Sigmoid colon (tissue), 4 donors: ENCODE data around the gene UCN.

Source experiments
- CTCF ChIP-seq, 4 experiments: fragments of 450-650 bp in 3 of 4; fragments of 200-600 bp in 1 of 4; IDR thresholded peaks; one replicate each; pipeline ENCODE4 v1.5.1; 2016 to 2019; ENCODE audit warnings: antibody characterized with exemption in 4 of 4, mild to moderate bottlenecking in 3 of 4, moderate library complexity in 2 of 4
- POLR2AphosphoS5 ChIP-seq, 4 donors: sonication (generic); formaldehyde crosslinking; IDR thresholded peaks; one replicate each; pipeline ENCODE4 v1.6.1; 2017; ENCODE audit warnings: antibody characterized with exemption in 4 of 4

DNA sequence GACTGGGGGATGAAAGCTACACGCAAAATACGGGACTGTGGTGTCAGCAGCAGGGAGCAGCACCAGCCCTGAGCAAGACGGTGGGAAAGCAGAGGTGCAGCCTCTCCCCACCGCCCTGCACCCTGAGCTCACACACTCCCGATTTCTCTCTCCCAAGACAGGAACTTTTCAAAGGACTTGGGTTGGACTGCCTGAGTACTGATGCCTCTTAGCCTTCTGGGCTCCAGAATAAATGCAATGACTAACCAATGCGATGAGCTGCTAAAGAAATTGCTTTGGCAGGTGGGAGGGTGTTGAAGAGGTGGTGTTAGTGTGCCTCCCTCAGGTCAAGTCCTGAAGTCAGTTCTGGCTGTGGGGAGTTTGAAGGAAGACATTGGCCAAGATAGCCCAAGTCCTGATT, 16.4 kb downstream of the UCN start:
- TF ChIP-seq POLR2AphosphoS5 (IDR thresholded peaks at IDR 0.05) (no peak), CTCF (IDR thresholded peaks at IDR 0.05) (no peak)
